ENCODE measurements around the gene GATD1. TPM values are rescaled to one million over a fixed set of nuclear protein-coding genes. Genes with fewer than 3 reads are reported as not detected.
A peak's percentile ranks its signal among the peaks of the same experiment; 100 is the strongest.

GATD1 gene
- total and polyA plus RNA-seq, 9 of the 15 experiments (the other 6 are each of a cell fraction or from before 2014, with no cell fraction given): 2.8 to 144 (median 36.9) TPM

GRCh38 chr11:724049-724777, 53.1 kb downstream of the GATD1 start:
- Histone ChIP-seq H3K4me3 (no peak overlapping the region), H3K4me1 (replicated peaks in 1 of 2; ENCODE audit: control insufficient read depth in 2 of 2, insufficient read depth in 2 of 2, low read length in 2 of 2) (peaks cover 35 to 91% of the 10 kb centered on the region in 2 experiments), H3K9me1 (ENCODE audit: control insufficient read depth, insufficient read depth, low read length) (no peaks in the 10 kb centered on the region), H3K27me3 (ENCODE audit: control insufficient read depth in 2 of 2, insufficient read depth in 2 of 2, low read length in 2 of 2) (no peaks in the 10 kb centered on the region; a peak in 1 of 5 replicates), H3K4me2 (ENCODE audit: insufficient read depth, low read length) (peak overlapping the region; percentile 9; the same call in 1 of the 2 replicates), H3K27ac (ENCODE audit: extremely low read depth, low read depth, low read length) (no peak overlapping the region), H3K79me2 (ENCODE audit: control insufficient read depth, insufficient read depth, low read length) (no peaks in the 10 kb centered on the region; the same call in 1 of the 3 replicates), H3K9ac (ENCODE audit: insufficient read depth in 1 of 2, low read depth in 2 of 2, low read length in 2 of 2) (peak overlapping the region in 1 of 2 experiments; percentile 81; a peak in 2 of 4 replicates), H4K20me1 (replicated peaks; ENCODE audit: control insufficient read depth, insufficient read depth, low read length) (no peaks in the 10 kb centered on the region; the same call in 1 of the 2 replicates), H3K9me3 (replicated peaks; ENCODE audit: control insufficient read depth, insufficient read depth, low read depth, low read length) (no peaks in the 10 kb centered on the region), H2AFZ (ENCODE audit: low read depth, low read length) (no peak overlapping the region), H3K36me3 (ENCODE audit: control insufficient read depth, insufficient read depth, low read length) (no peaks in the 10 kb centered on the region)
- intact Hi-C loops (cut with micrococcal nuclease) (no loop called here), in situ Hi-C loops (cut with MboI) (no loop called here)
- no TSS peak for BruUV-seq (replicated peaks)
- WGBS (ENCODE audit: insufficient coverage, low coverage, missing lambda C conversion rate): 45% methylated on average over 18 of the region's 19 CpGs
- FAIRE-seq (no peak), ATAC-seq (no peak), DNase-seq (ENCODE audit: extremely low read depth in 1 of 4, low spot score in 3 of 4) (peak in 3 of 4 experiments; percentile 24 to 45 (median 35))
- ChIA-PET CTCF (ENCODE audit: low intra/inter-chr PET ratio) (interaction anchor here (0.6 to 2.9 kb wide), 3 partner anchors 26 to 273 kb away, joined by 3 to 16 read pairs (median 4); no protein-coding TSS in a partner anchor), POLR2A (interaction anchor here (0.5 to 1.5 kb wide), 5 partner anchors 19 to 742 kb away, joined by 3 to 5 read pairs (median 3); partner anchors contain the start of genes RPLP2 and TALDO1)
- TF ChIP-seq RBFOX2 (IDR thresholded peaks at IDR 0.05; ENCODE audit: low read depth, low read length) (peak; percentile 46), NRF1 (conservative IDR thresholded peaks at IDR 0.05 in 1 of 2, IDR thresholded peaks at IDR 0.05 in 1 of 2) (peak; percentile 11 to 25; a peak in 1 of 4 replicates), HMGN3 (IDR thresholded peaks at IDR 0.05; ENCODE audit: borderline replicate concordance, extremely low read depth, insufficient read length, low read depth, low read length) (no peak)

All from K562 (cell line).